Activated naive CD8-positive, alpha-beta T cell treated with anti-CD3 and anti-CD28 coated beads, Interleukin-2, amount 10 ng/mL, durations not matched to agents 7 days and 5 days (primary cell): ENCODE measurements around the gene UBN2. TPM values are rescaled to one million over a fixed set of nuclear protein-coding genes. Genes with fewer than 3 reads are reported as not detected.
A peak's percentile ranks its signal among the peaks of the same experiment; 100 is the strongest.
"Not testable (repeated sequence)": the region's sequence is repeated elsewhere in the genome, so short reads cannot be mapped to it uniquely, and the experiment has no call there.

Experiments
- ATAC-seq: fragments of 150-1000 bp; cut with Tn5 transposase; one replicate; pipeline ENCODE4 v1.10.0; 2021; ENCODE audit warnings: low read depth, moderate library complexity
- POLR2A ChIA-PET: fragments of 350-600 bp; sonication (Branson Sonifier 250); formaldehyde crosslinking; loops from one replicate; lab custom pipeline; 2021; ENCODE audit warnings: antibody characterized with exemption; lab: Charles Lee
- DNase-seq: peaks from one replicate; pipeline ENCODE4 v3.0.0; 2021
- H3K27ac Mint-ChIP-seq: one replicate; pipeline ENCODE4 v1.8.0; 2022; ENCODE audit warnings: mild to moderate bottlenecking, mixed read lengths
- H3K27me3 Mint-ChIP-seq: one replicate; pipeline ENCODE4 v1.8.0; 2022; ENCODE audit warnings: mild to moderate bottlenecking, moderate library complexity, mixed read lengths
- H3K36me3 Mint-ChIP-seq: one replicate; pipeline ENCODE4 v1.8.0; 2021; ENCODE audit warnings: mild to moderate bottlenecking, mixed read lengths
- H3K4me1 Mint-ChIP-seq: one replicate; pipeline ENCODE4 v1.8.0; 2021; ENCODE audit warnings: mixed read lengths
- H3K4me3 Mint-ChIP-seq: one replicate; pipeline ENCODE4 v1.8.0; 2022; ENCODE audit warnings: mild to moderate bottlenecking, moderate library complexity, mixed read lengths
- H3K9me3 Mint-ChIP-seq: one replicate; pipeline ENCODE4 v1.8.0; 2021; ENCODE audit warnings: mixed read lengths
- total RNA-seq, 2 experiments: library from RNA; stranded (reverse); gene quantifications; one replicate each; pipeline ENCODE4 v1.2.3, GENCODE V29; 2021

The UBN2 gene
- total RNA-seq = 10 to 100 TPM; 15.4 to 19.4 TPM

- peak; percentile 90 for ATAC-seq
- no peaks in the 10 kb centered on the region for H3K9me3 Mint-ChIP-seq
- peaks cover 12% of the 10 kb centered on the region for H3K27me3 Mint-ChIP-seq
- POLR2A ChIA-PET = interaction anchor here (0.5 to 1.3 kb wide), 5 partner anchors 97 to 344 kb away, joined by 3 to 4 read pairs (median 3); partner anchors contain the start of gene LUC7L2
- H3K4me1 Mint-ChIP-seq = peaks cover 19% of the 10 kb centered on the region
- H3K36me3 Mint-ChIP-seq = peaks cover 3% of the 10 kb centered on the region
- peak within 1 kb of the TSS; percentile 100 for H3K4me3 Mint-ChIP-seq
- DNase-seq = peak; percentile 91
- peak within 1 kb of the TSS; percentile 98 for H3K27ac Mint-ChIP-seq
Measured at GRCh38 chr7:139230774-139231512, at the start of gene UBN2. UBN2 (plus strand) TSS chr7:139231237; CDS start chr7:139231485, 248 bp downstream.

DNA sequence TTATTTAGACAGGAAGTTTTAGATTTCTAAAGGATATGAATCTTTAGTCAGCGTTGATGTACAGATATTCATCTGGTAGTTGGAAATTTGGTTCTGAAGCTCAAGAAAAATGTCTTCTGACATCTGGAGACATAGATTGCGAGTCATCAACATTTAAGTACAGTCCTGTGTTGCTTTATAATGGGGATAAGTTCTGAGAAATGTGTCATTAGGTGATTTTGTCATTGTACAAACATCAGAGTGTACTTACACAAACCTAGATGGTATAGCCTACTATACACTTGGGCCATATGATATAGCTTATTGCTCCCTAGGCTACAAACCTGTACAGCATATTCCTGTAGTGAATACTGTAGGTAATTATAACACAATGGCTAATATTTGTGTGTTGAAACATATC lies 49.6 kb upstream of the UBN2 start:
- no peaks in the 10 kb centered on the region for H3K9me3 Mint-ChIP-seq
- H3K27me3 Mint-ChIP-seq = no peaks in the 10 kb centered on the region
- POLR2A ChIA-PET = no interaction called here
- H3K4me3 Mint-ChIP-seq = no peak overlapping the region
- no peak overlapping the region for H3K27ac Mint-ChIP-seq
- no peak for DNase-seq
- H3K4me1 Mint-ChIP-seq = peaks cover 3% of the 10 kb centered on the region
- no peak for ATAC-seq
- H3K36me3 Mint-ChIP-seq = peaks cover 11% of the 10 kb centered on the region

DNA sequence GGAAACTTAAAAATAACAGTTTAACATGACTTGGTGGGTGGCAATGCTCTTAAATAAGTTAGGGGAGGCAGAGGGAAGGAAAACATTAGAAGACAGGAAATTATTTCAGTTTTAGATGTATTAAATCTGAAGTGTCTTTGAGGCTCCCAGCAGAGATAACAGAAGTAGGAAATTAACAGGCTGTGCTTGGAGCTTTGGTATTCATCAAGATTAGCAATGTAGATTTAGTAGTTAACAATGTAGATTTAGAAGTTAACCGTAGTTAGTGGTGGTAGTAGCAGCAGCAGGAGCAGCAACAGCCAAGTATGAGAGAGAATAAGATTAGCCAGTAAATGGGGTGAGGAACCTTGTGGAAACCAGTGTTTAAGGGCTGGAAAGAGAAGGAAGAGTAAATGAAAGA lies 48.7 kb upstream of the UBN2 start:
- H3K27ac Mint-ChIP-seq = no peak overlapping the region
- peaks cover 3% of the 10 kb centered on the region for H3K4me1 Mint-ChIP-seq
- ATAC-seq (no peak), DNase-seq (no peak)
- H3K36me3 Mint-ChIP-seq = peaks cover 12% of the 10 kb centered on the region
- no peaks in the 10 kb centered on the region for H3K27me3 Mint-ChIP-seq
- no peak overlapping the region for H3K4me3 Mint-ChIP-seq
- POLR2A ChIA-PET = no interaction called here
- no peaks in the 10 kb centered on the region for H3K9me3 Mint-ChIP-seq

- ATAC-seq = no peak
- POLR2A ChIA-PET = no interaction called here
- Mint-ChIP-seq H3K4me1 (peaks cover 3% of the 10 kb centered on the region), H3K27ac (no peak overlapping the region), H3K27me3 (no peaks in the 10 kb centered on the region), H3K4me3 (no peak overlapping the region), H3K9me3 (no peaks in the 10 kb centered on the region), H3K36me3 (peaks cover 12% of the 10 kb centered on the region)
- no peak for DNase-seq
Measured at GRCh38 chr7:139183251-139183650, 47.8 kb upstream of the UBN2 start.

DNA sequence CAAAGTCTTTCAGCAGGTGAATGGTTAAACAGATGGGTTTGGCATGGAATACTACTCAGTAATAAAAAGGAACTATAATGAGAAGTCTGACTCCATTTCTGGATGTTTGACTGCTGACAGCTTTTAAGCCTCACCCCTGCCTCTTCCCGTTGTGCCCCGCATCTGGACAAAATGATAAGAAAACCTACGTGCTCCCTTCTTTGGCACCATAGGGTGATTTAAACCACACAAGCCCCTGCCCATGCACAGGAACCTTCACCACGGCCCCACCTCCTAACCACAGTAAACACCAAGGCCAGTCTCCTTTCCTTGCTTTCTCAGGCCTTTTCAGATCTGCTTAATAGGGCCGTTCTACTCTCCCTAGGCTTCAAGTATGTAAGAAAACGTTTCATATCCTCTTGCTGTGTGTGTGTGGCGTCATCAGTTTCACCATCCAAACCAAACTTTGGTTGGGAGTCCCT lies 47.1 kb upstream of the UBN2 start:
- no peak for ATAC-seq
- no peak for DNase-seq

GRCh38 chr7:139186146-139186545 lies 44.9 kb upstream of the UBN2 start:
- Mint-ChIP-seq H3K36me3 (peaks cover 10% of the 10 kb centered on the region), H3K27ac (no peak overlapping the region), H3K4me1 (peaks cover 3% of the 10 kb centered on the region), H3K9me3 (no peaks in the 10 kb centered on the region), H3K27me3 (no peaks in the 10 kb centered on the region), H3K4me3 (no peak overlapping the region)
- POLR2A ChIA-PET = no interaction called here
- no peak for ATAC-seq
- DNase-seq = no peak

More for the DNA sequence above, 47.1 kb upstream of the UBN2 start:
- H3K27ac Mint-ChIP-seq = no peak overlapping the region
- no peaks in the 10 kb centered on the region for H3K9me3 Mint-ChIP-seq
- H3K27me3 Mint-ChIP-seq = no peaks in the 10 kb centered on the region
- H3K36me3 Mint-ChIP-seq = peaks cover 12% of the 10 kb centered on the region
- no peak overlapping the region for H3K4me3 Mint-ChIP-seq
- peaks cover 3% of the 10 kb centered on the region for H3K4me1 Mint-ChIP-seq
- POLR2A ChIA-PET = no interaction called here

- H3K9me3 Mint-ChIP-seq = no peaks in the 10 kb centered on the region
- no peaks in the 10 kb centered on the region for H3K27me3 Mint-ChIP-seq
- POLR2A ChIA-PET = no interaction called here
- peaks cover 3% of the 10 kb centered on the region for H3K36me3 Mint-ChIP-seq
- no peaks in the 10 kb centered on the region for H3K4me1 Mint-ChIP-seq
- H3K4me3 Mint-ChIP-seq = no peak overlapping the region
- DNase-seq (no peak), ATAC-seq (no peak)
- H3K27ac Mint-ChIP-seq = no peak overlapping the region
Measured at GRCh38 chr7:139189357-139189756, 41.7 kb upstream of the UBN2 start.

- Mint-ChIP-seq H3K4me3 (no peak overlapping the region), H3K36me3 (peaks cover under 1% of the 10 kb centered on the region), H3K27me3 (no peaks in the 10 kb centered on the region), H3K4me1 (no peaks in the 10 kb centered on the region), H3K9me3 (no peaks in the 10 kb centered on the region), H3K27ac (no peak overlapping the region)
- DNase-seq (no peak), ATAC-seq (no peak)
- POLR2A ChIA-PET = no interaction called here
Measured at GRCh38 chr7:139192014-139192706, 38.9 kb upstream of the UBN2 start.

- no peak for ATAC-seq
- Mint-ChIP-seq H3K27ac (no peak overlapping the region), H3K4me1 (no peaks in the 10 kb centered on the region), H3K36me3 (no peaks in the 10 kb centered on the region), H3K27me3 (no peaks in the 10 kb centered on the region), H3K4me3 (no peak overlapping the region), H3K9me3 (peaks cover 2% of the 10 kb centered on the region)
- POLR2A ChIA-PET = no interaction called here
- no peak for DNase-seq
Measured at GRCh38 chr7:139200382-139200781, 30.7 kb upstream of the UBN2 start.

DNA sequence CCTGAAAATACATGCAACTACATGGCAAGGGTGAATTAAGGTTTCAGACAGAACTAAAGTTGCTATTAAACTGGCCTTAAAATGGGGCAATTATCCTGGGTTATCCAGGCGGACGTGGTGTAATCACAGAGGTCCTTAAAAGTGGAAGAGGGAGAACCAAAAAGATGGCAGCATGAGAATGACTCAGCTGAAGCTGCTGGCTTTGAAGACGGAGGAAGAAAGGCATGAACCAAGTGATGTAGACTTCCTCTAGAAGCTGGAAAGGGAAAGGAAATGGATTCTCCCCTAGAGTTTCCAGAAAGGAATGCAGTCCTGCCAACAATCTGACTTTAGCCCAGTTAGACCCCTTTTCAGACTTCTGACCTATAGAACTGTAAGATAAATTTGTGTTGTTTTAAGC lies 27.0 kb upstream of the UBN2 start:
- peaks cover 11% of the 10 kb centered on the region for H3K9me3 Mint-ChIP-seq
- no peaks in the 10 kb centered on the region for H3K36me3 Mint-ChIP-seq
- no peaks in the 10 kb centered on the region for H3K4me1 Mint-ChIP-seq
- H3K27ac Mint-ChIP-seq = no peak overlapping the region
- DNase-seq (no peak), ATAC-seq (no peak)
- H3K27me3 Mint-ChIP-seq = peaks cover 4% of the 10 kb centered on the region
- H3K4me3 Mint-ChIP-seq = no peak overlapping the region
- POLR2A ChIA-PET = no interaction called here

GRCh38 chr7:139205843-139206242 lies 25.2 kb upstream of the UBN2 start:
- Mint-ChIP-seq H3K27ac (no peak overlapping the region), H3K9me3 (peaks cover 11% of the 10 kb centered on the region), H3K27me3 (peaks cover 12% of the 10 kb centered on the region), H3K4me3 (no peak overlapping the region), H3K36me3 (no peaks in the 10 kb centered on the region), H3K4me1 (no peaks in the 10 kb centered on the region)
- DNase-seq = no peak
- POLR2A ChIA-PET = no interaction called here
- no peak for ATAC-seq

DNA sequence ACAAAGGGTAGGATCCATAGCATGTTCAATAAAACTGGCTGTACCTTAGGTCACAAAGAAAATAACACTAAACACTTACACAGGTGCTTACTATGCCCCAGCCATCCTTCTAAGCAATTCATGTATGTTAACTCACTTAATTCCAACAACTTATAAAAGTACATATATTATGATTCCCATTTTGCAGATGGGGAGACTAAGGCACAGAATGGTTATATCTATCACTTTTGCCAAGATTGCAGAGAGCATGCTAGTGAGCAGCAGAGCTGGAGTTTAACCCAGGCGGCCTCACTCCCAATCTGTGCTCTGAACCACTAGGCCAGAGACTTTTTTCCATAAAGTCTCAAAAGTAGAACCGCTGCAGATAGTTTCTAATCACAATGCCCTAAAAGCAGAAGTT lies 18.9 kb upstream of the UBN2 start:
- Mint-ChIP-seq H3K9me3 (peaks cover under 1% of the 10 kb centered on the region), H3K36me3 (no peaks in the 10 kb centered on the region), H3K4me1 (no peaks in the 10 kb centered on the region), H3K4me3 (no peak overlapping the region), H3K27ac (no peak overlapping the region), H3K27me3 (peaks cover 17% of the 10 kb centered on the region)
- POLR2A ChIA-PET = no interaction called here
- no peak for ATAC-seq
- no peak for DNase-seq

- DNase-seq, H3K36me3 Mint-ChIP-seq, H3K4me1 Mint-ChIP-seq, H3K27ac Mint-ChIP-seq, POLR2A ChIA-PET, H3K9me3 Mint-ChIP-seq, H3K4me3 Mint-ChIP-seq, ATAC-seq: not testable (repeated sequence)
- peaks cover 19% of the 10 kb centered on the region for H3K27me3 Mint-ChIP-seq
Measured at GRCh38 chr7:139213489-139213888, 17.5 kb upstream of the UBN2 start.

DNA sequence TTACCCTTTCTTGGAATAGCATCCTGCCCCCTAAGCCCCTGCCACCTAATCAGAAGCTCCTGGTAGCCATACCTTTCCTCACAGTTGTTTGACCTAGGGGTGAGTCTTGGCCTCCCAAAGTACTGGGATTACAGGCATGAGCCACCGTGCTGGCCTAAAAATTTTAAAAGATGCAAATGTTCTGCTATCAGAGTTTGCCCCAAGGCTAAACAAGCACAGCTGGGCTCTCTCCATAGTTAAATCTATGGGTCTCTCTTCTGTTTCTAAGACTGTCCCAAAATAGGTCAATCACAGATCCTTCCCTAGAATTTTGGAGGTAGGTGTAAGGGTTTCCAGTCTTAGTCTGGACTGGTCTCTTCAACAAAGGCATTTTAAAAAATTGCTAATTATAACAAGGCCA lies 12.9 kb upstream of the UBN2 start:
- ATAC-seq = no peak
- H3K36me3 Mint-ChIP-seq = no peaks in the 10 kb centered on the region
- H3K9me3 Mint-ChIP-seq = no peaks in the 10 kb centered on the region
- DNase-seq = no peak
- peaks cover 12% of the 10 kb centered on the region for H3K27me3 Mint-ChIP-seq
- H3K27ac Mint-ChIP-seq = no peak overlapping the region
- POLR2A ChIA-PET = no interaction called here
- no peaks in the 10 kb centered on the region for H3K4me1 Mint-ChIP-seq
- H3K4me3 Mint-ChIP-seq = no peak overlapping the region
